GM12891 (cell line): ENCODE results near the gene SQSTM1.

Experiments
- POLR2A ChIP-seq: IDR thresholded peaks from 2 replicates; pipeline ENCODE4 v1.6.1; 2011; ENCODE audit warnings: low read depth, low read length, control low read depth
- POLR2AphosphoS5 ChIP-seq: IDR thresholded peaks from 2 replicates; pipeline ENCODE4 v1.6.1; 2011; ENCODE audit warnings: low read depth, low read length, control low read depth
- TAF1 ChIP-seq: IDR thresholded peaks from 2 replicates; pipeline ENCODE4 v1.6.1; 2011; ENCODE audit warnings: low read depth, low read length, control low read depth

DNA sequence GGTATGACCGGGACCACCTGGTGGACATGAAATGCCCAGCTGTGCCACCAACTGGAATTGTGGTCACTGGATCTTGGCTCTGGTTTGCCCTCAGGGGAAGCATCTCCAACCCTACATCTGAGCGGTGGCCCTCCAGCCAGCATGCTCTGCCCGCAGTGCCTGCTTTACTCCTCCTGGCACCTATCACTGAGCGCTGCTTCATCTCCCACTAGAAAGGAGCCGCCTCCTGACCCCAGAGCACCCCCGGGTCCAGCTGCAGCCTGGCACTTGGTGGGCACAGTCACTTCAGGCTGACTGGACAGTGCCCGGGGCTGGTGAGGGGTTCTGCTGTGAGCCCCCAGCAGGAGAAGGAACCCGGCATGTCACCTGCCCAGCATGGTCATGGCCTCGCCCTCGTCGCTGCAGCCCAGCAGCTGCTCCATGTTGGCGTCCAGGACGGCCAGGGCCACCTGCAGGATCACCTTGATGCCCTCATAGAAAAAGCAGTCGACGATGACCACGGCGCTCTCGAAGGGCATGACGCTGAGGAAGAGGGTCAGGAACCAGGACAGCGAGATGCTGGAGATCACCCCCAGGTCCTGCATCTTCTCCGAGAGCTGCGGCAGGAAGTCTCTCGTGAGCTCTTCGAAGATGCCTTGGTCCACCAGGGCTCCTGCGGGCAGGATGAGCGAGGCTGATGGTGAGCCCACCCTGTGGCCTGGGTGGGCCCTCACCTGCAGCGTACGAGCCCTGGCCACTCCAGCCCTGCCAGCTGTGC is 54.0 kb downstream of the SQSTM1 start:
- no peak; the same call in 1 of the 2 replicates for TF ChIP-seq POLR2A
- TF ChIP-seq POLR2AphosphoS5 = 0 out of 2 replicates have a peak, but pooled peaks have one; percentile 35
- no peak for TF ChIP-seq TAF1
